Tibial nerve (tissue), 4 donors: Measurements from ENCODE around the gene ZNF579. TPM values are rescaled to one million over a fixed set of nuclear protein-coding genes. Genes with fewer than 3 reads are reported as not detected.

Experiments used
- DNase-seq, 2 donors: peaks; one replicate each; pipeline ENCODE4 v3.0.0-alpha.2; 2019; ENCODE audit warnings: low spot score in 2 of 2
- H3K27ac ChIP-seq, 4 donors: fragments of 200-600 bp; sonication (generic) in 3 of 4; one replicate each; pipeline ENCODE4 v1.5.1; 2017 to 2019; ENCODE audit warnings: mild to moderate bottlenecking in 1 of 4
- H3K27me3 ChIP-seq, 2 donors: fragments of 200-600 bp; sonication (generic) in 1 of 2; one replicate each; pipeline versions ENCODE4 v1.5.1 to v1.6.0; 2017 to 2019
- H3K36me3 ChIP-seq, 3 donors: fragments of 200-600 bp; sonication (generic); one replicate each; pipeline ENCODE4 v1.5.1; 2018 to 2019
- H3K4me1 ChIP-seq, 4 donors: fragments of 200-600 bp; sonication (generic) in 3 of 4; one replicate each; pipeline ENCODE4 v1.5.1; 2017 to 2019
- H3K4me3 ChIP-seq, 4 donors: fragments of 200-600 bp; sonication (generic) in 3 of 4; one replicate each; pipeline ENCODE4 v1.5.1; 2017 to 2019; ENCODE audit warnings: mild to moderate bottlenecking in 1 of 4, moderate library complexity in 1 of 4
- H3K9me3 ChIP-seq, 4 donors: fragments of 200-600 bp; sonication (generic) in 3 of 4; one replicate each; pipeline ENCODE4 v1.5.1; 2017 to 2019
- CTCF ChIP-seq, 5 experiments: fragments of 200-600 bp in 3 of 5; fragments of 450-650 bp in 2 of 5; sonication (generic) in 3 of 5; IDR thresholded peaks; one replicate each; pipeline ENCODE4 v1.5.1; 2016 to 2019; ENCODE audit warnings: antibody characterized with exemption in 5 of 5, mild to moderate bottlenecking in 3 of 5, moderate library complexity in 2 of 5
- EP300 ChIP-seq, 2 donors: sonication (generic); formaldehyde crosslinking; IDR thresholded peaks; one replicate each; pipeline ENCODE4 v1.6.1; 2017; ENCODE audit warnings: antibody characterized with exemption in 2 of 2, mild to moderate bottlenecking in 1 of 2
- POLR2A ChIP-seq, 2 donors: fragments of 450-650 bp; IDR thresholded peaks; one replicate each; pipeline ENCODE4 v1.6.1; 2017; ENCODE audit warnings: antibody characterized with exemption in 2 of 2, mild to moderate bottlenecking in 2 of 2, moderate library complexity in 2 of 2
- WGBS, 2 donors: methylation state at CpG; one replicate each; pipeline ENCODE4 v1.1.5; 2018; 5-methylcytosine and 5-hydroxymethylcytosine counted together
- total RNA-seq, 4 donors: library from RNA; depleted of rRNA; stranded (reverse); fragments of >200 nt; gene quantifications; one replicate each; pipeline ENCODE4 v1.1.0, GENCODE V29; 2016

Gene ZNF579
- total RNA-seq, 4 donors from 2014 or later: 2.0 to 5.3 (median 4.2) TPM

- Histone ChIP-seq H3K4me3 (no peak overlapping the region), H3K9me3 (no peaks in the 10 kb centered on the region), H3K27ac (no peak overlapping the region), H3K27me3 (no peaks in the 10 kb centered on the region), H3K36me3 (peaks cover 0 to 66% (median 6%) of the 10 kb centered on the region in 3 donors), H3K4me1 (peaks cover 0 to 18% (median 0%) of the 10 kb centered on the region in 4 donors)
- no peak for TF ChIP-seq CTCF (IDR thresholded peaks at IDR 0.05)
- DNase-seq: no peak
- WGBS, 2 donors: 96 to 97% methylated on average over 69 to 80 of the region's 88 CpGs
These were observed 35.1 kb upstream of the ZNF579 start for GRCh38 chr19:55615543-55616394.

GRCh38 chr19:55614711-55615542, 34.3 kb upstream of the ZNF579 start:
- H3K27me3 ChIP-seq: no peaks in the 10 kb centered on the region
- WGBS, 2 donors: 95 to 96% methylated on average over 84 to 98 of the region's 98 CpGs
- no peak for DNase-seq

GRCh38 chr19:55613930-55614710, 33.5 kb upstream of the ZNF579 start:
- Histone ChIP-seq H3K9me3 (no peaks in the 10 kb centered on the region), H3K36me3 (peaks cover 0 to 74% (median 6%) of the 10 kb centered on the region in 3 donors), H3K27ac (no peak overlapping the region), H3K4me1 (peaks cover 0 to 21% (median 0%) of the 10 kb centered on the region in 4 donors), H3K4me3 (no peak overlapping the region), H3K27me3 (no peaks in the 10 kb centered on the region)
- WGBS, 2 donors: 92 to 95% methylated on average over 46 to 56 of the region's 75 CpGs
- DNase-seq: no peak
- TF ChIP-seq CTCF (IDR thresholded peaks at IDR 0.05): no peak
- no peak for TF ChIP-seq EP300 (IDR thresholded peaks at IDR 0.05)
- no peak for TF ChIP-seq POLR2A (IDR thresholded peaks at IDR 0.05)

More at GRCh38 chr19:55614711-55615542, 34.3 kb upstream of the ZNF579 start:
- H3K36me3 ChIP-seq: peaks cover 0 to 66% (median 6%) of the 10 kb centered on the region in 3 donors
- no peaks in the 10 kb centered on the region for H3K9me3 ChIP-seq
- peaks cover 0 to 21% (median 0%) of the 10 kb centered on the region in 4 donors for H3K4me1 ChIP-seq
- TF ChIP-seq CTCF (IDR thresholded peaks at IDR 0.05) (no peak), EP300 (IDR thresholded peaks at IDR 0.05) (no peak), POLR2A (IDR thresholded peaks at IDR 0.05) (no peak)
- H3K27ac ChIP-seq: no peak overlapping the region
- no peak overlapping the region for H3K4me3 ChIP-seq

GRCh38 chr19:55613396-55613795, 32.7 kb upstream of the ZNF579 start:
- TF ChIP-seq EP300 (IDR thresholded peaks at IDR 0.05) (no peak), CTCF (IDR thresholded peaks at IDR 0.05) (no peak), POLR2A (IDR thresholded peaks at IDR 0.05) (no peak)
- no peaks in the 10 kb centered on the region for H3K9me3 ChIP-seq
- H3K4me1 ChIP-seq: peaks cover 0 to 23% (median 0%) of the 10 kb centered on the region in 4 donors
- no peak overlapping the region for H3K27ac ChIP-seq
- H3K36me3 ChIP-seq: peaks cover 0 to 78% (median 6%) of the 10 kb centered on the region in 3 donors
- no peak overlapping the region for H3K4me3 ChIP-seq
- 89 to 92% methylated on average over 26 to 27 of the region's 27 CpGs for WGBS, 2 donors
- no peaks in the 10 kb centered on the region for H3K27me3 ChIP-seq
- no peak for DNase-seq
